HG02610 (cell line): Measurements from ENCODE around the gene MCM3AP.

Experiments used
- ATAC-seq: cut with Tn5 transposase; IDR thresholded peaks from one replicate; pipeline ENCODE4 v1.9.1; 2021; ENCODE audit warnings: mild to moderate bottlenecking, moderate library complexity; ENCODE audit not compliant: unreplicated experiment

MCM3AP gene

GRCh38 chr21:46274797-46275390 is 10.5 kb downstream of the MCM3AP start:
- no peak for ATAC-seq

GRCh38 chr21:46273341-46273740 is 12.1 kb downstream of the MCM3AP start:
- ATAC-seq = no peak

GRCh38 chr21:46269466-46269865 is 15.9 kb downstream of the MCM3AP start:
- ATAC-seq = no peak

- ATAC-seq = no peak
These were observed 17.0 kb downstream of the MCM3AP start for GRCh38 chr21:46268371-46268770.

- ATAC-seq = no peak
These were observed 18.5 kb downstream of the MCM3AP start for GRCh38 chr21:46266946-46267345.

GRCh38 chr21:46265736-46266525 is 19.5 kb downstream of the MCM3AP start:
- no peak for ATAC-seq

- no peak for ATAC-seq
These were observed 20.7 kb downstream of the MCM3AP start for GRCh38 chr21:46264690-46265144.

- ATAC-seq = no peak
These were observed 21.2 kb downstream of the MCM3AP start for GRCh38 chr21:46264046-46264689.

- no peak for ATAC-seq
These were observed 28.9 kb downstream of the MCM3AP start for GRCh38 chr21:46256501-46256994.

GRCh38 chr21:46255758-46256337 is 29.6 kb downstream of the MCM3AP start:
- no peak for ATAC-seq

GRCh38 chr21:46255166-46255565 is 30.2 kb downstream of the MCM3AP start:
- no peak for ATAC-seq

- peak; percentile 47 for ATAC-seq
These were observed 31.0 kb downstream of the MCM3AP start for GRCh38 chr21:46254208-46254975.

GRCh38 chr21:46253610-46254124 is 31.7 kb downstream of the MCM3AP start:
- peak; percentile 55 for ATAC-seq

- no peak for ATAC-seq
These were observed 32.6 kb downstream of the MCM3AP start for GRCh38 chr21:46252840-46253239.

GRCh38 chr21:46250146-46250725 is 35.2 kb downstream of the MCM3AP start:
- ATAC-seq = no peak

GRCh38 chr21:46248827-46249226 is 36.6 kb downstream of the MCM3AP start:
- ATAC-seq = no peak

GRCh38 chr21:46248422-46248782 is 37.0 kb downstream of the MCM3AP start:
- ATAC-seq = no peak

GRCh38 chr21:46247699-46248421 is 37.6 kb downstream of the MCM3AP start:
- ATAC-seq = no peak

- no peak for ATAC-seq
These were observed 39.1 kb downstream of the MCM3AP start for GRCh38 chr21:46246345-46246744.
